C4-2B (cell line): ENCODE results near the gene CIRBP.

Experiments
- H3K27ac ChIP-seq: fragments of 450-650 bp; 2 replicates; pipeline ENCODE4 v1.5.1; 2017
- ZFX ChIP-seq: fragments of 450-650 bp; IDR thresholded peaks from 2 replicates; pipeline ENCODE4 v1.6.1; 2017
- TF ChIP-seq, protein P1 (sequence below): fragments of 450-650 bp; conservative IDR thresholded peaks from 2 replicates; pipeline ENCODE4 v1.5.1; 2017; ENCODE audit warnings: mild to moderate bottlenecking

Gene CIRBP

GRCh38 chr19:1276628-1277022, 7.5 kb downstream of the CIRBP start:
- TF ChIP-seq, protein P1, sequence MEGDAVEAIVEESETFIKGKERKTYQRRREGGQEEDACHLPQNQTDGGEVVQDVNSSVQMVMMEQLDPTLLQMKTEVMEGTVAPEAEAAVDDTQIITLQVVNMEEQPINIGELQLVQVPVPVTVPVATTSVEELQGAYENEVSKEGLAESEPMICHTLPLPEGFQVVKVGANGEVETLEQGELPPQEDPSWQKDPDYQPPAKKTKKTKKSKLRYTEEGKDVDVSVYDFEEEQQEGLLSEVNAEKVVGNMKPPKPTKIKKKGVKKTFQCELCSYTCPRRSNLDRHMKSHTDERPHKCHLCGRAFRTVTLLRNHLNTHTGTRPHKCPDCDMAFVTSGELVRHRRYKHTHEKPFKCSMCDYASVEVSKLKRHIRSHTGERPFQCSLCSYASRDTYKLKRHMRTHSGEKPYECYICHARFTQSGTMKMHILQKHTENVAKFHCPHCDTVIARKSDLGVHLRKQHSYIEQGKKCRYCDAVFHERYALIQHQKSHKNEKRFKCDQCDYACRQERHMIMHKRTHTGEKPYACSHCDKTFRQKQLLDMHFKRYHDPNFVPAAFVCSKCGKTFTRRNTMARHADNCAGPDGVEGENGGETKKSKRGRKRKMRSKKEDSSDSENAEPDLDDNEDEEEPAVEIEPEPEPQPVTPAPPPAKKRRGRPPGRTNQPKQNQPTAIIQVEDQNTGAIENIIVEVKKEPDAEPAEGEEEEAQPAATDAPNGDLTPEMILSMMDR: no peak
- no peak for TF ChIP-seq ZFX
- peak overlapping the region; percentile 94 for H3K27ac ChIP-seq

DNA sequence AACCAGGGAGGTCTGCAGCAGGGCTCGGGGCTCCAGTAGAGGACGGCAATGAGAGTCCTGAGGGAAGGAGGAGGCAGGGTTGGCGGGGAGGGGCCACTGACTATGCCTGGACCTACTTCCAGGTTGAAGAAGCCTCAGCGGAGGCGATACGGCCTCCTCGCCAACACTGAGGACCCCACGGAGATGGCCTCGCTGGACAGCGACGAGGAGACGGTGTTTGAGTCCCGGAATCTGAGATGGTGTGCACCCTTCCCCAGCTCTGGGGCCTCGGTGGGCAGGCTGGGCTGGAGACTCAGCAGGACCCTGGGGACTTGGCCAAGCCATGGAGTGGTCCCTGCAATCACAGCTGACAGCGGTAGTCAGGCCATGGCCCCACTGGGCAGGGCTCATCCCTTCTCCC, 7.9 kb downstream of the CIRBP start:
- TF ChIP-seq, protein P1: no peak
- no peak for TF ChIP-seq ZFX
- H3K27ac ChIP-seq: peak overlapping the region; percentile 94

DNA sequence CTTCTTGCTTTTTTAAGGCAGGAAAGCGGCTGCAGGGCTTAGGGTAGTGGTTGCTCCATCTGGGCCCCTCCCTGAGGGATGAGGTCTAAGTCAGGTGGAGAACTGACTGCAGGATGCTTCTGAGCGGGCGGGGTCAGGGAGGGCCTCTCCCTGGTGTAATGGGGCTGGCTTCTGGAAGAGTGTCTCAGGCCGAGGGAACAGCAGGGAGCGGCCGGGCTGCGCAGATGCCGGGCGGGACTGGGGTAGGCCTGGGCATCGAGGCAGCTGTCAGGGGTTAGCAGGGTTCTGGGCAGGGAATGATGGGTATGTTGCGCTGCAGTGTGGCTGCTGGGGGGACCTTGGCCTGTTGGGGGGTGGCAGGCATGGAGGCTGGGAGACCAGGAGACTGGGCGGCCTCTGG, 8.9 kb downstream of the CIRBP start:
- no peak for TF ChIP-seq ZFX
- TF ChIP-seq, protein P1: no peak
- no peak overlapping the region for H3K27ac ChIP-seq

DNA sequence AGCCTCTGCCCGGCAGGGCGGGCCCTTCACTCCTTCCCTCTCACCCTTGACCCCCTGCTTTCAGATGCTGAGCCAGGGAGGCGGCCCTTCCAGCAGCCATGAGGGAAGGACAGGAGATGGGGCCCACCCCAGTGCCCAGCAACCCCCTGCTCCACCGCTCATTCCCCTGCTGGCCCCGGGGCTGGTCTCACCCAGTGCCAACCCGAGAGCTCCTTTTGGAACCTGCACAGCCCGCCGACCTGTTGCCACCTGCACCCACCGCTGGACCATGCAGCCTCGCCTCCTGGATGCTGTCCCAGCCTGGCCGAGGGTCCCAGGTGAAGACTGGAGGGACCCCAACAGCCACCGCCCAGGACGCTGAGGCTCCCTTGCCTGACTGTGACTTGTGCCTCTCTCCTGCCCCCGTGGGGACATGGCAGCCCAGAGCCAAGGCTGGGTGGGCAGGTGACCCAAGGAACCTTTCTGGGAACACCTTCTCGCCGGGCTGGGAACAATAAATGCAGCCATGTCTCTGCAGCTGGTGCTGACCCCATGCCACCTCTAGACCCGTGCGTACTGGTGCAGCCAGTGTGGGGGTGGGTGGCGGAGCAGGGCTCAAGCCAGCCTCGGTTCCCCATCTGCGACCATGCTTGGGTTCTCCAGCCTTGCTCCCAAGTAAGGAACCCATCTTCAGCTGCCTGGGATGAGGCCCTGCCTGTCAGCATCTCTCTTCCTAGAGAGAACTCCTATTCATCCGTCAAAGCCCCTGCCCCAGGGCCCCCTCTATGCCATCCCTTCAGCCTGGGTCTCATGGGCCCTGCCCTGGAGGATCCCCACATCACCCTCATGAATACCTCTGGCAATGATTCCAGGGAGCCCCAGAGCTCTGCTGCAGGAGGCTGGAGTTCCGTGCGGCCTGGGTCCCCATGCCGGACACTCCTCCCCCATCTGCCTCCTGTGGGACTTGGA, 9.9 kb downstream of the CIRBP start:
- H3K27ac ChIP-seq: no peak overlapping the region
- TF ChIP-seq, protein P1: no peak
- no peak for TF ChIP-seq ZFX

DNA sequence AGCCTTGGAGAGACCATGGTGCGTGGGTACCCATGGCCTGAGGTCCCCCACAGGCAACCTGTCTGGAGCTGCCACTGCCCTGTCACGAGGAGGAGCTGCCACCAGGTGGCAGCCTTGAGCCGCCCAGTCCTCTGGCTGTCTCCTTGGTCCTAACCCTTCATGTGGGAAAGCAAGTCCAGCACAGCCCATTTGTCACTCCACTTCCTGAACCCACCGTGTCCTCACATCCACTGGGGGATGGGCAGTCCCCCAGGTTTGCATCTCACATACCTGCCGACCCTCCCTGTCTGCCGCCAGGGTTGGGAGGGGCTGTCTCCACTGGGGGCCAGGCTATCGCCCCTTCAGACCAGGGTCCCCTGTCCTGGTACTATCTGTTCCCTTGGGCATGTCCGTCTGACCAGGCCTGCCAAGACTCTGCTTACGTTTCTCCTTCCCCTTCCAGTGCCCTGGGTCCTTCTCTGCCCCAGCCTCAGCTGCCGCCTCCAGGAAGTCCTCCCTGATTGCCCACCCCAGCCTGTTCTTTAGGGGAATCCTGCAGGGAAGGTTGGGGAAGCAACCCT, 10.7 kb downstream of the CIRBP start:
- peak overlapping the region; percentile 7; the same call in 1 of the 2 replicates for H3K27ac ChIP-seq
- TF ChIP-seq, protein P1: peak; percentile 98
- no peak for TF ChIP-seq ZFX

- TF ChIP-seq, protein P1: no peak
- no peak for TF ChIP-seq ZFX
- no peak overlapping the region for H3K27ac ChIP-seq
Observed at GRCh38 chr19:1280636-1281568, 11.8 kb downstream of the CIRBP start.
